ENCODE data around the gene TNS1. TPM values are rescaled to one million over a fixed set of nuclear protein-coding genes. Genes with fewer than 3 reads are reported as not detected.

TNS1 gene
- total RNA-seq, 1 experiment from 2014 or later: 6.2 TPM

DNA sequence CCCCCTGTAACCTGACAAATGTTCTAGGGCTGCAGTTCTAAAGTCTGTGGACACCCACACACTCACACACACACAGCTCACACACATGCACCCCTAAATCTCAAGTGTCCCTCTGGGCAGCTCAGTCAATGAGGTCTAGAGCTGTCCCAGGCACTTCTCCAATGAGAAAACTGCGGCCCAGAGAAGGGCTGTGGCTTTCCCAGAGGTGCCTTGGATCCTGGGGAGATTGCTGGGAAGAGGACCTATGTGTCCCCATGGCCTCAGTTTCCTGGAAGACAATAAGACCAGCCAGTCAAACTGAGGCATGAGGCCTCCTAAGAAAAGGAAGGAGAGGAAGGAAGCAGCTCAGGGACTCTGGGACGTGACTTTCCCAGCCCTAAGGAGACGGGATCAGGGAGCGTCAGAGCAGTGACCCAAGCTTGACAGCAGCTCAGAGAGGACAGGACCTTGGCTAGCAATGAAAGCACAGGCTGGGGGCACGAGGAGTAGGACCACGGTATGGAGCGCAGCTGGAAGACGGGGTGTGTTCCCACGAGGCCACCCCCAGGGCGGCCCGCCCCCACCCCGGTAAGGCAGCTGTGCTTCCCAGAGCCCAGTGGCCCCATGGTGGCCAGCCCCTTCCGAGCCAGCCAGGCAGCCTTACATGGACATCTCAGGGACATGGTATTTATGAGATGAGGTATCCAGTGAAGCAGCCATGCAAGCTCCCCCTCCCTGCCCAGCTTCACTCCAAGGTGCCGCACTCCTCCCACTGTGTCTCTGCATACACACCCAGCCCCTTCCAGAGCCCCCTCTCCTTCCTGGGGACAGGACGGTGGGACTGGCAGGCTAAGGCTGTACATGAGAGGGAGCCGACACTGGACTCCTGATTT lies 46.0 kb downstream of the TNS1 start:
- intact Hi-C loops (cut with micrococcal nuclease): no loop called here
- no peak for DNase-seq (ENCODE audit: low read depth, low spot score)
- Histone ChIP-seq H3K27me3 (ENCODE audit: insufficient read depth, low read length) (no peaks in the 10 kb centered on the region), H3K79me2 (ENCODE audit: insufficient read depth, low read length) (no peaks in the 10 kb centered on the region), H3K9me3 (ENCODE audit: control insufficient read depth in 1 of 2, insufficient read depth in 1 of 2, low read depth in 1 of 2, low read length in 2 of 2) (no peaks in the 10 kb centered on the region), H3K27ac (ENCODE audit: low read depth, low read length) (no peak overlapping the region), H3K9me2 (ENCODE audit: insufficient read depth) (no peaks in the 10 kb centered on the region), H3K36me3 (ENCODE audit: control insufficient read depth in 1 of 2, insufficient read depth in 2 of 2, low read length in 2 of 2) (no peaks in the 10 kb centered on the region), H3K4me3 (replicated peaks in 1 of 2; ENCODE audit: low read depth in 1 of 2, low read length in 2 of 2) (no peak overlapping the region), H4K20me1 (ENCODE audit: insufficient read depth) (no peaks in the 10 kb centered on the region), H3K4me2 (ENCODE audit: low read length) (no peak overlapping the region), H3K4me1 (ENCODE audit: control insufficient read depth in 1 of 2, insufficient read depth in 2 of 2, low read length in 2 of 2) (no peaks in the 10 kb centered on the region), H3K9ac (ENCODE audit: low read length) (no peak overlapping the region), H2AFZ (ENCODE audit: low read depth, low read length, poor library complexity, severe bottlenecking) (no peak overlapping the region)
- ChIA-PET POLR2A (no interaction called here), CTCF (interaction anchor here (1.4 kb wide), 1 partner anchor 9 kb away, joined by 5 read pairs; no protein-coding TSS in a partner anchor), RAD21 (ENCODE audit: low non-redundant PET in 1 of 2, low total read pairs in 2 of 2, uncharacterized antibody in 2 of 2, unreplicated experiment in 2 of 2) (no interaction called here)
- ATAC-seq: no peak
- no TSS peak for BruUV-seq (replicated peaks)
- TF ChIP-seq MAX (IDR thresholded peaks at IDR 0.05) (no peak), POLR2AphosphoS5 (IDR thresholded peaks at IDR 0.05; ENCODE audit: low read depth, low read length) (no peak), EZH2phosphoT487 (IDR thresholded peaks at IDR 0.05; ENCODE audit: borderline replicate concordance) (no peak), YY1 (IDR thresholded peaks at IDR 0.05; ENCODE audit: extremely low read depth, insufficient replicate concordance, low read depth, low read length) (no peak), ZNF274 (IDR thresholded peaks at IDR 0.05; ENCODE audit: low read depth, low read length) (no peak), EZH2 (IDR thresholded peaks at IDR 0.05) (no peak), RAD21 (IDR thresholded peaks at IDR 0.05; ENCODE audit: low read depth) (no peak), JUND (IDR thresholded peaks at IDR 0.05) (no peak), EGR1 (IDR thresholded peaks at IDR 0.05; ENCODE audit: low read depth) (no peak), ELF1 (IDR thresholded peaks at IDR 0.05; ENCODE audit: borderline replicate concordance, low read depth) (no peak), REST (IDR thresholded peaks at IDR 0.05; ENCODE audit: low read depth) (no peak), CEBPB (IDR thresholded peaks at IDR 0.05; ENCODE audit: low read depth) (no peak)
- TF ChIP-seq, protein P1, sequence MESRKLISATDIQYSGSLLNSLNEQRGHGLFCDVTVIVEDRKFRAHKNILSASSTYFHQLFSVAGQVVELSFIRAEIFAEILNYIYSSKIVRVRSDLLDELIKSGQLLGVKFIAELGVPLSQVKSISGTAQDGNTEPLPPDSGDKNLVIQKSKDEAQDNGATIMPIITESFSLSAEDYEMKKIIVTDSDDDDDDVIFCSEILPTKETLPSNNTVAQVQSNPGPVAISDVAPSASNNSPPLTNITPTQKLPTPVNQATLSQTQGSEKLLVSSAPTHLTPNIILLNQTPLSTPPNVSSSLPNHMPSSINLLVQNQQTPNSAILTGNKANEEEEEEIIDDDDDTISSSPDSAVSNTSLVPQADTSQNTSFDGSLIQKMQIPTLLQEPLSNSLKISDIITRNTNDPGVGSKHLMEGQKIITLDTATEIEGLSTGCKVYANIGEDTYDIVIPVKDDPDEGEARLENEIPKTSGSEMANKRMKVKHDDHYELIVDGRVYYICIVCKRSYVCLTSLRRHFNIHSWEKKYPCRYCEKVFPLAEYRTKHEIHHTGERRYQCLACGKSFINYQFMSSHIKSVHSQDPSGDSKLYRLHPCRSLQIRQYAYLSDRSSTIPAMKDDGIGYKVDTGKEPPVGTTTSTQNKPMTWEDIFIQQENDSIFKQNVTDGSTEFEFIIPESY (IDR thresholded peaks at IDR 0.05; ENCODE audit: extremely low read depth, insufficient replicate concordance, low read length): no peak

Data from HCT116 (cell line).